ENCODE measurements around the gene CFAP73. TPM values are rescaled to one million over a fixed set of nuclear protein-coding genes. Genes with fewer than 3 reads are reported as not detected.

CFAP73 gene
- polyA plus RNA-seq, 3 donors, result 0.14 TPM; not detected in 2

DNA sequence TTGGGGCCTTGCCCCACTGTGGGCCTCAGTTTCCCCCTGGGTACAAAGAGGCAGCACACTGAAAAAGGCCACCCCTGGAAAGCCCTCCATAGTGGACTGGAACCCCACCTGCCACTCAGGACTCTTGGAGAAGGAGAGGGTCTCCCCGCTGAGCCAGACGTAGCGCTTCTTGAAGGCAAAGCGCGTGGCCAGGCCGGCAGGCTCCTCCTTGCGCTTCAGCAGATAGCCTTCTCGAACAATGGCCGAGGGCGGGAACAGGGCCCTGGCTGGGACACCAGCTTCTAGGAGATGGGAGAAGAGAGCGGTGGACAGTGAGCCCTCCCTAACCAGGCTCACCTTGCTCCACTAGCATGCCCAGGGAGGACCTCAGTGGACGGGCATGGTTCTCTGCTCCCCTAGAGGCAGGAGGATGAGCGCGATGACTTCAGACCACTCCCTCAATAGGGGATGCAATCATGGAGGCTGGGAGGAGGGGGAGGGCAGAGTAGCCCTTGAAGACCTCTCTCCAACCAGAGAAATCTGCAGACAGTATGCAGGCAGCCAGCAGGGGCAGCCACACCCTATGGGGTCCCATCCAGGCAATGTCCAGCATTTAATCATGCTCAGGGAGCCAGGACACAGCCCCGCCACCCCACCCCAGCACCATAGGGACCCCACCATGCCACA, 43.8 kb upstream of the CFAP73 start:
- H3K4me3 Mint-ChIP-seq, result no peak overlapping the region

DNA sequence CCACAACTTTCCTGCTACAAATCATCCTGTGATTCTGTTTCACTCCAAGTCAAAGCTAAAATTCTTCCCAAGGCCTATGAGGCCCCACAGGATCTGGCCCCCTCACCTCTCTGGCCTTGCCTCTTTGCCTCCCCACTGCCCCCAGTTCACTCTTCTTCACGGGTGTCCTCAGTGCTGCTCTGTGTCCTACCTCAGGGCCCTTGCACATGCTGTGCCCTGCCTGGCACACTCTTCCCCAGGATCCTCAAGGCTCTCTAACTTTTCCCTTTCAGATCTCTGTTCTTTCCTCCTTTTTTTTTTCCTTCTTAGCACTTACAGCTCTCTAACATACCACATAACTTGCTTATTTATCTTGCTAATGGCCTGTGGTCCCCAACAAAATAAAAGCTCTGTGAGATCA, 43.2 kb upstream of the CFAP73 start:
- Mint-ChIP-seq H3K27ac (peak overlapping the region in 1 of 7 donors; percentile 25), H3K4me3 (no peak overlapping the region), H3K36me3 (no peaks in the 10 kb centered on the region), H3K27me3 (ENCODE audit: low read depth in 3 of 3) (peaks cover 10 to 24% (median 16%) of the 10 kb centered on the region in 3 donors), H3K9me3 (peaks cover 0 to 7% (median 0%) of the 10 kb centered on the region in 7 donors), H3K4me1 (peaks cover 5% of the 10 kb centered on the region)
- intact Hi-C loops (cut with micrococcal nuclease), result no loop called here
- Histone ChIP-seq H3K4me3 (replicated peaks in 1 of 3; ENCODE audit: low read depth in 2 of 3, low read length in 3 of 3) (no peak overlapping the region), H3K27me3 (ENCODE audit: control insufficient read depth in 2 of 2, insufficient read depth in 2 of 2, low read length in 2 of 2) (peaks cover 0 to 5% of the 10 kb centered on the region in 2 donors), H3K36me3 (replicated peaks in 1 of 2; ENCODE audit: control insufficient read depth in 1 of 2, insufficient read depth in 2 of 2, low read length in 2 of 2) (no peaks in the 10 kb centered on the region), H3K4me2 (replicated peaks; ENCODE audit: extremely low read depth, low read length, poor library complexity, severe bottlenecking) (no peak overlapping the region), H3K27ac (ENCODE audit: low read depth in 1 of 2, low read length in 2 of 2) (no peak overlapping the region), H3K79me2 (ENCODE audit: insufficient read depth, low read length) (no peaks in the 10 kb centered on the region), H4K20me1 (ENCODE audit: insufficient read depth, low read length) (no peaks in the 10 kb centered on the region), H3K4me1 (ENCODE audit: control insufficient read depth in 1 of 2, insufficient read depth in 2 of 2, low read length in 2 of 2) (peaks cover 0 to 4% of the 10 kb centered on the region in 2 donors), H3K9ac (ENCODE audit: insufficient read depth, low read length, poor library complexity, severe bottlenecking) (no peak overlapping the region), H3K9me3 (replicated peaks in 1 of 2; ENCODE audit: control insufficient read depth in 1 of 2, insufficient read depth in 1 of 2, low read length in 2 of 2) (no peaks in the 10 kb centered on the region), H2AFZ (ENCODE audit: insufficient read depth, low read depth, low read length, poor library complexity, severe bottlenecking) (no peak overlapping the region)
- TF ChIP-seq, protein P1, sequence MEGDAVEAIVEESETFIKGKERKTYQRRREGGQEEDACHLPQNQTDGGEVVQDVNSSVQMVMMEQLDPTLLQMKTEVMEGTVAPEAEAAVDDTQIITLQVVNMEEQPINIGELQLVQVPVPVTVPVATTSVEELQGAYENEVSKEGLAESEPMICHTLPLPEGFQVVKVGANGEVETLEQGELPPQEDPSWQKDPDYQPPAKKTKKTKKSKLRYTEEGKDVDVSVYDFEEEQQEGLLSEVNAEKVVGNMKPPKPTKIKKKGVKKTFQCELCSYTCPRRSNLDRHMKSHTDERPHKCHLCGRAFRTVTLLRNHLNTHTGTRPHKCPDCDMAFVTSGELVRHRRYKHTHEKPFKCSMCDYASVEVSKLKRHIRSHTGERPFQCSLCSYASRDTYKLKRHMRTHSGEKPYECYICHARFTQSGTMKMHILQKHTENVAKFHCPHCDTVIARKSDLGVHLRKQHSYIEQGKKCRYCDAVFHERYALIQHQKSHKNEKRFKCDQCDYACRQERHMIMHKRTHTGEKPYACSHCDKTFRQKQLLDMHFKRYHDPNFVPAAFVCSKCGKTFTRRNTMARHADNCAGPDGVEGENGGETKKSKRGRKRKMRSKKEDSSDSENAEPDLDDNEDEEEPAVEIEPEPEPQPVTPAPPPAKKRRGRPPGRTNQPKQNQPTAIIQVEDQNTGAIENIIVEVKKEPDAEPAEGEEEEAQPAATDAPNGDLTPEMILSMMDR (IDR thresholded peaks at IDR 0.05), result no peak
- DNase-seq, result no peak
- WGBS (ENCODE audit: insufficient coverage), result 100% methylated on average over 1 of the region's 1 CpG

More for the DNA sequence above, 43.8 kb upstream of the CFAP73 start:
- TF ChIP-seq, protein P1 (IDR thresholded peaks at IDR 0.05), result no peak
- Mint-ChIP-seq H3K9me3 (peaks cover 0 to 7% (median 0%) of the 10 kb centered on the region in 7 donors), H3K36me3 (no peaks in the 10 kb centered on the region), H3K27me3 (ENCODE audit: low read depth in 3 of 3) (peaks cover 10 to 24% (median 16%) of the 10 kb centered on the region in 3 donors), H3K4me1 (peaks cover 5% of the 10 kb centered on the region), H3K27ac (no peak overlapping the region)
- Histone ChIP-seq H3K9ac (ENCODE audit: insufficient read depth, low read length, poor library complexity, severe bottlenecking) (no peak overlapping the region), H2AFZ (ENCODE audit: insufficient read depth, low read depth, low read length, poor library complexity, severe bottlenecking) (no peak overlapping the region), H4K20me1 (ENCODE audit: insufficient read depth, low read length) (no peaks in the 10 kb centered on the region), H3K4me3 (replicated peaks in 1 of 3; ENCODE audit: low read depth in 2 of 3, low read length in 3 of 3) (no peak overlapping the region), H3K4me1 (ENCODE audit: control insufficient read depth in 1 of 2, insufficient read depth in 2 of 2, low read length in 2 of 2) (peaks cover 0 to 4% of the 10 kb centered on the region in 2 donors), H3K4me2 (replicated peaks; ENCODE audit: extremely low read depth, low read length, poor library complexity, severe bottlenecking) (no peak overlapping the region), H3K9me3 (replicated peaks in 1 of 2; ENCODE audit: control insufficient read depth in 1 of 2, insufficient read depth in 1 of 2, low read length in 2 of 2) (no peaks in the 10 kb centered on the region), H3K27me3 (ENCODE audit: control insufficient read depth in 2 of 2, insufficient read depth in 2 of 2, low read length in 2 of 2) (peaks cover 0 to 5% of the 10 kb centered on the region in 2 donors), H3K36me3 (replicated peaks in 1 of 2; ENCODE audit: control insufficient read depth in 1 of 2, insufficient read depth in 2 of 2, low read length in 2 of 2) (no peaks in the 10 kb centered on the region), H3K27ac (ENCODE audit: low read depth in 1 of 2, low read length in 2 of 2) (no peak overlapping the region), H3K79me2 (ENCODE audit: insufficient read depth, low read length) (no peaks in the 10 kb centered on the region)
- intact Hi-C loops (cut with micrococcal nuclease), result no loop called here
- DNase-seq, result no peak
- WGBS (ENCODE audit: insufficient coverage), result 92% methylated on average over 7 of the region's 15 CpGs

All from CD14-positive monocyte (primary cell).